ENCODE results near the gene MACC1.

MACC1 gene

GRCh38 chr7:20217193-20217948 lies at the start of gene MACC1:
Gene MACC1 (minus strand): TSS chr7:20217384. CDS start chr7:20161862, 55,522 bp downstream.
- DNase-seq = no peak

GRCh38 chr7:20264623-20265022 lies 47.4 kb upstream of the MACC1 start:
- DNase-seq = no peak

- no peak for DNase-seq
Observed at GRCh38 chr7:20260223-20260622, 43.0 kb upstream of the MACC1 start.

GRCh38 chr7:20257212-20257611 lies 40.0 kb upstream of the MACC1 start:
- no peak for DNase-seq

GRCh38 chr7:20249920-20250319 lies 32.7 kb upstream of the MACC1 start:
- no peak for DNase-seq

GRCh38 chr7:20249376-20249775 lies 32.2 kb upstream of the MACC1 start:
- no peak for DNase-seq

- no peak for DNase-seq
Observed at GRCh38 chr7:20246236-20246635, 29.1 kb upstream of the MACC1 start.

- no peak for DNase-seq
Observed at GRCh38 chr7:20244334-20245120, 27.3 kb upstream of the MACC1 start.

GRCh38 chr7:20241911-20242261 lies 24.7 kb upstream of the MACC1 start:
- DNase-seq = no peak

GRCh38 chr7:20241194-20241910 lies 24.2 kb upstream of the MACC1 start:
- DNase-seq = no peak

GRCh38 chr7:20240080-20240926 lies 23.1 kb upstream of the MACC1 start:
- no peak for DNase-seq

GRCh38 chr7:20238754-20239324 lies 21.7 kb upstream of the MACC1 start:
- DNase-seq = peak in 1 of 58 donors; percentile 1

GRCh38 chr7:20238194-20238753 lies 21.1 kb upstream of the MACC1 start:
- DNase-seq = no peak

- no peak for DNase-seq
Observed at GRCh38 chr7:20237464-20238193, 20.4 kb upstream of the MACC1 start.

- DNase-seq = no peak
Observed at GRCh38 chr7:20236790-20237189, 19.6 kb upstream of the MACC1 start.

GRCh38 chr7:20236043-20236442 lies 18.9 kb upstream of the MACC1 start:
- DNase-seq = no peak

- no peak for DNase-seq
Observed at GRCh38 chr7:20235288-20235687, 18.1 kb upstream of the MACC1 start.

GRCh38 chr7:20233362-20233761 lies 16.2 kb upstream of the MACC1 start:
- DNase-seq = no peak

GRCh38 chr7:20232848-20233247 lies 15.7 kb upstream of the MACC1 start:
- no peak for DNase-seq

Data from anterior cingulate cortex (tissue), 58 donors.